Fibroblast of lung (primary cell): ENCODE results near the gene TBC1D9.

Experiments
- CTCF ChIP-seq, 2 donors: IDR thresholded peaks in 1 of 2; conservative IDR thresholded peaks in 1 of 2; 1 replicate in 1 of 2; 2 replicates in 1 of 2; pipeline ENCODE4 v1.5.1; 2011 to 2012; ENCODE audit warnings: low read length in 2 of 2, control low read depth in 1 of 2, inconsistent platforms in 1 of 2, low read depth in 1 of 2, mild to moderate bottlenecking in 1 of 2
- EZH2 ChIP-seq: IDR thresholded peaks from 2 replicates; pipeline ENCODE4 v1.5.1; 2012; ENCODE audit warnings: low read length, control low read depth, mild to moderate bottlenecking; ENCODE audit errors: missing control alignments

- TF ChIP-seq CTCF (conservative IDR thresholded peaks at IDR 0.05 in 1 of 2, IDR thresholded peaks at IDR 0.05 in 1 of 2; ENCODE audit: low read depth in 1 of 2, low read length in 2 of 2) (no peak), EZH2 (no peak)
Observed at GRCh38 chr4:140769209-140769608, 13.0 kb upstream of the TBC1D9 start.
